A549 (cell line): Measurements from ENCODE around the gene CNIH2. TPM values are rescaled to one million over a fixed set of nuclear protein-coding genes. Genes with fewer than 3 reads are reported as not detected.

ENCODE experiments used
- ATAC-seq, 2 experiments: fragments of 200-7000 bp in 1 of 2; fragments of >200 bp in 1 of 2; cut with Nextera tagmentation in 1 of 2; cut with Tn5 transposase in 1 of 2; 3 replicates each; pipeline versions ENCODE4 v1.8.0 to v1.9.1; 2018 to 2020; ENCODE audit warnings: mild to moderate bottlenecking in 1 of 2, moderate library complexity in 1 of 2
- CTCF ChIA-PET: fragments of 300-600 bp; sonication (Branson Sonifier 250); formaldehyde crosslinking; extraction: SDS; loops from one replicate; lab custom pipeline; 2021; ENCODE audit warnings: antibody characterized with exemption, inconsistent platforms; lab: Yijun Ruan, JAX
- POLR2A ChIA-PET: fragments of 350-600 bp; formaldehyde crosslinking; extraction: SDS; loops from one replicate; lab custom pipeline; 2021; ENCODE audit warnings: antibody characterized with exemption, inconsistent platforms; lab: Yijun Ruan, JAX
- DNase-seq, 2 experiments: peaks; one replicate each; pipeline versions ENCODE4 v3.0.0 to v3.0.0-alpha.2; 2011 to 2016; ENCODE audit warnings: low read depth in 1 of 2, low spot score in 1 of 2
- FAIRE-seq: peaks from 2 replicates; lab custom pipeline; 2011; peaks lifted over from hg19 to GRCh38; lab: Jason Lieb, UNC
- H3K27ac ChIP-seq, 2 experiments: fragments of >200 bp; sonication (Bioruptor Twin); formaldehyde crosslinking; 3 replicates each; pipeline ENCODE4 v1.5.1; 2016 to 2017
- H3K4me1 ChIP-seq: fragments of >200 bp; sonication (Bioruptor Twin); formaldehyde crosslinking; 3 replicates; pipeline ENCODE4 v1.6.1; 2016
- H3K4me2 ChIP-seq: fragments of >200 bp; sonication (Bioruptor Twin); formaldehyde crosslinking; 3 replicates; pipeline ENCODE4 v1.6.1; 2016
- H3K4me3 ChIP-seq: fragments of >200 bp; sonication (Bioruptor Twin); formaldehyde crosslinking; 3 replicates; pipeline ENCODE4 v1.5.1; 2016
- H3K9me3 ChIP-seq: fragments of >200 bp; sonication (Bioruptor Twin); formaldehyde crosslinking; 3 replicates; pipeline ENCODE4 v1.6.1; 2016
- BHLHE40 ChIP-seq: IDR thresholded peaks from 2 replicates; pipeline ENCODE4 v1.6.1; 2012; ENCODE audit warnings: low read depth, low read length, inconsistent platforms
- CHD4 ChIP-seq: fragments of 200-600 bp; sonication (generic); IDR thresholded peaks from 2 replicates; pipeline ENCODE4 v1.6.1; 2016; ENCODE audit warnings: antibody characterized with exemption, mild to moderate bottlenecking, borderline replicate concordance
- EHMT2 ChIP-seq: fragments of 200-600 bp; sonication (generic); IDR thresholded peaks from 2 replicates; pipeline ENCODE4 v1.6.1; 2016; ENCODE audit warnings: antibody characterized with exemption, low read depth, mild to moderate bottlenecking, moderate library complexity
- EP300 ChIP-seq, 2 experiments: fragments of >200 bp; sonication (Bioruptor Twin); formaldehyde crosslinking; IDR thresholded peaks; 2 replicates in 1 of 2; 3 replicates in 1 of 2; pipeline ENCODE4 v1.6.1; 2016 to 2017
- FOSL2 ChIP-seq, 2 experiments: fragments of 450-650 bp in 1 of 2; fragments of >200 bp in 1 of 2; sonication (Bioruptor Twin) in 1 of 2; formaldehyde crosslinking; IDR thresholded peaks; 2 replicates each; pipeline versions ENCODE4 v1.5.0 to v1.6.1; 2016 to 2020; ENCODE audit warnings: mild to moderate bottlenecking in 1 of 2, moderate library complexity in 1 of 2
- HDAC2 ChIP-seq: fragments of 200-600 bp; sonication (generic); IDR thresholded peaks from 2 replicates; pipeline ENCODE4 v1.6.1; 2016
- KDM5A ChIP-seq: fragments of 200-600 bp; sonication (generic); IDR thresholded peaks from 2 replicates; pipeline ENCODE4 v1.6.1; 2016; ENCODE audit warnings: antibody characterized with exemption, mild to moderate bottlenecking
- MAFK ChIP-seq: fragments of 450-650 bp; IDR thresholded peaks from 2 replicates; pipeline ENCODE4 v1.6.1; 2014; ENCODE audit not compliant: partially characterized antibody
- PHF8 ChIP-seq: fragments of 200-600 bp; sonication (generic); IDR thresholded peaks from 2 replicates; pipeline ENCODE4 v1.6.1; 2016; ENCODE audit warnings: low read depth, mild to moderate bottlenecking, antibody characterized with exemption, moderate library complexity, borderline replicate concordance
- RCOR1 ChIP-seq: fragments of 150-350 bp; IDR thresholded peaks from 2 replicates; pipeline ENCODE4 v1.6.1; 2014; ENCODE audit warnings: antibody characterized with exemption, low read length, low read depth
- RNF2 ChIP-seq: fragments of 200-600 bp; sonication (generic); IDR thresholded peaks from 2 replicates; pipeline ENCODE4 v1.6.1; 2016; ENCODE audit warnings: low read depth, mild to moderate bottlenecking, antibody characterized with exemption, moderate library complexity, borderline replicate concordance
- SREBF2 ChIP-seq: fragments of 450-650 bp; IDR thresholded peaks from 2 replicates; pipeline ENCODE4 v1.6.1; 2014; ENCODE audit warnings: mild to moderate bottlenecking, moderate library complexity
- TP53 ChIP-seq: fragments of 250-450 bp; sonication (Bioruptor Pico); IDR thresholded peaks from 2 replicates; pipeline ENCODE4 v1.5.0; 2021; ENCODE audit warnings: mild to moderate bottlenecking, moderate library complexity
- WGBS: methylation state at CpG from one replicate; pipeline ENCODE4 v1.1.6; 2017; ENCODE audit errors: missing lambda C conversion rate; 5-methylcytosine and 5-hydroxymethylcytosine counted together
- polyA plus RNA-seq, 4 experiments: library from polyadenylated mRNA; depleted of rRNA in 3 of 4; stranded (reverse); fragments of >200 nt; fragmentation: RNase III in 1 of 4; extraction: RNeasy Plus Mini Kit Qiagen cat#74134 plus additional on column Dnase treatment in 1 of 4; gene quantifications; 2 replicates in 3 of 4; 3 replicates in 1 of 4; pipeline ENCODE4 v1.2.3, GENCODE V29; 2011 to 2017
- TF ChIP-seq, protein P1 (sequence below): fragments of 150-350 bp; IDR thresholded peaks from 2 replicates; pipeline ENCODE4 v1.6.1; 2014; ENCODE audit warnings: low read depth, mild to moderate bottlenecking, low read length
- TF ChIP-seq, protein P2 (sequence below): fragments of >200 bp; sonication (Bioruptor Twin); formaldehyde crosslinking; IDR thresholded peaks from 2 replicates; pipeline ENCODE4 v1.6.1; 2016
- TF ChIP-seq, protein P3 (sequence below): fragments of 450-650 bp; IDR thresholded peaks from 2 replicates; pipeline ENCODE4 v1.6.1; 2014; ENCODE audit warnings: antibody characterized with exemption
- TF ChIP-seq, protein P4 (sequence below): fragments of >200 bp; sonication (Bioruptor Twin); formaldehyde crosslinking; IDR thresholded peaks from 3 replicates; pipeline ENCODE4 v1.5.1; 2016
- TF ChIP-seq, protein P5 (sequence below): fragments of 250-450 bp; sonication (Bioruptor Pico); IDR thresholded peaks from 2 replicates; pipeline ENCODE4 v1.5.0; 2020; ENCODE audit warnings: low read depth, mild to moderate bottlenecking, moderate library complexity
- TF ChIP-seq, protein P6 (sequence below): fragments of 200-600 bp; sonication (generic); IDR thresholded peaks from 2 replicates; pipeline ENCODE4 v1.6.1; 2016; ENCODE audit warnings: antibody characterized with exemption, mild to moderate bottlenecking, moderate library complexity

CNIH2 gene
- polyA plus RNA-seq, 2 of the 4 experiments (the other 2 are of a cell fraction): 0.98 to 1.1 TPM

DNA sequence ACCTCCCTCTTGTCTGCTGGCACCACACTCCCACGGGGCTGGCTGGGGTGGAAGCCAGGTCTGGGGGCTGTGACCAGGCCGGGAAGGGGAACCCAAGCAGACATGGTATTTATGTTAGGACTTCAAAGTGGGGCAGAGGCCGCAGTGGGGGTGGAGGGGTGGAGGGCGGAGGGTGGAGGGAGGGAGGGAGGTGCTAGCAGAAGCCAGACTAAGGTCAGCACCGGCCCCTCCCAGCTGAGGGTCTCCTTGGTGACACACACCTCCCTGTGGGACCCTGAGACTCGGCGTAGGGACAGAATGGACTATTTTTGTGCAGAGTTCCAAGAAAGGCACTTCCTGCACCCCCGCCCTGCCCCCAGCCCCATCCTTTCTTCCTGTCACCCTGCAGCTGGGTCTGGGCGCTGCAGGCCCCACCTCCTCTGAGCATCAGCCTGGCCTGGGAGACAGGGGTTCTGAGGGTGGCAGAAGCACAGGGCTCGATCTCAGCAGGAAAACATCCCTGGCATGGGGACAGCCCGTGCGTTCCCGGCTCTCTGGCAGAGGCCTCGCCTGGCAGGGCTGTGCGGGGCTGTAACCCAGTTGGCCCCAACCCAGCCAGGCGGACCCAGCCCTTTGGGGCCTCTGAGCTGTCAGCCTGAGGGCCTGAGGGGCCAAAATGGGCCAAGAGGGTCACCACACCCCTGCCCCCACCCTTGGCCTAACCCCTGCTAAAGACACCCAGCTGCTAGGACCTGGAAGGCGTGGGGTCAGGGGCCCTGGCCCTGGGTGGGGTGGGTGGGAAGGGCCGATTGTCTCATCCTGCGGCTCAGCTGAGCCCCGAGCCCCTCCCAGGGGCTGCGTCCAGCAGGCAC, 48.5 kb downstream of the CNIH2 start:
- POLR2A ChIA-PET: interaction anchor here (0.8 to 1.3 kb wide), 2 partner anchors 9 to 14 kb away, joined by 3 to 11 read pairs; no protein-coding TSS in a partner anchor
- FAIRE-seq: no peak
- DNase-seq: no peak
- Histone ChIP-seq H3K4me1 (peaks cover 37% of the 10 kb centered on the region), H3K9me3 (no peaks in the 10 kb centered on the region), H3K27ac (peak overlapping the region; percentile 48 to 88), H3K4me3 (no peak overlapping the region), H3K4me2 (peak overlapping the region; percentile 50)
- TF ChIP-seq, protein P1, sequence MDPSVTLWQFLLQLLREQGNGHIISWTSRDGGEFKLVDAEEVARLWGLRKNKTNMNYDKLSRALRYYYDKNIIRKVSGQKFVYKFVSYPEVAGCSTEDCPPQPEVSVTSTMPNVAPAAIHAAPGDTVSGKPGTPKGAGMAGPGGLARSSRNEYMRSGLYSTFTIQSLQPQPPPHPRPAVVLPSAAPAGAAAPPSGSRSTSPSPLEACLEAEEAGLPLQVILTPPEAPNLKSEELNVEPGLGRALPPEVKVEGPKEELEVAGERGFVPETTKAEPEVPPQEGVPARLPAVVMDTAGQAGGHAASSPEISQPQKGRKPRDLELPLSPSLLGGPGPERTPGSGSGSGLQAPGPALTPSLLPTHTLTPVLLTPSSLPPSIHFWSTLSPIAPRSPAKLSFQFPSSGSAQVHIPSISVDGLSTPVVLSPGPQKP: no peak
- TF ChIP-seq, protein P2, sequence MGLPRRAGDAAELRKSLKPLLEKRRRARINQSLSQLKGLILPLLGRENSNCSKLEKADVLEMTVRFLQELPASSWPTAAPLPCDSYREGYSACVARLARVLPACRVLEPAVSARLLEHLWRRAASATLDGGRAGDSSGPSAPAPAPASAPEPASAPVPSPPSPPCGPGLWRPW: no peak
- TF ChIP-seq EP300 (IDR thresholded peaks at IDR 0.05): no peak
- ATAC-seq: peak; percentile 12 to 21; a peak in 3 of 6 replicates
- CTCF ChIA-PET: interaction anchor here (0.6 to 2.2 kb wide), 12 partner anchors 9 to 62 kb away, joined by 3 to 37 read pairs (median 4); partner anchors contain the start of genes BRMS1, CD248 and RIN1
- 62% methylated on average over 9 of the region's 21 CpGs for WGBS

DNA sequence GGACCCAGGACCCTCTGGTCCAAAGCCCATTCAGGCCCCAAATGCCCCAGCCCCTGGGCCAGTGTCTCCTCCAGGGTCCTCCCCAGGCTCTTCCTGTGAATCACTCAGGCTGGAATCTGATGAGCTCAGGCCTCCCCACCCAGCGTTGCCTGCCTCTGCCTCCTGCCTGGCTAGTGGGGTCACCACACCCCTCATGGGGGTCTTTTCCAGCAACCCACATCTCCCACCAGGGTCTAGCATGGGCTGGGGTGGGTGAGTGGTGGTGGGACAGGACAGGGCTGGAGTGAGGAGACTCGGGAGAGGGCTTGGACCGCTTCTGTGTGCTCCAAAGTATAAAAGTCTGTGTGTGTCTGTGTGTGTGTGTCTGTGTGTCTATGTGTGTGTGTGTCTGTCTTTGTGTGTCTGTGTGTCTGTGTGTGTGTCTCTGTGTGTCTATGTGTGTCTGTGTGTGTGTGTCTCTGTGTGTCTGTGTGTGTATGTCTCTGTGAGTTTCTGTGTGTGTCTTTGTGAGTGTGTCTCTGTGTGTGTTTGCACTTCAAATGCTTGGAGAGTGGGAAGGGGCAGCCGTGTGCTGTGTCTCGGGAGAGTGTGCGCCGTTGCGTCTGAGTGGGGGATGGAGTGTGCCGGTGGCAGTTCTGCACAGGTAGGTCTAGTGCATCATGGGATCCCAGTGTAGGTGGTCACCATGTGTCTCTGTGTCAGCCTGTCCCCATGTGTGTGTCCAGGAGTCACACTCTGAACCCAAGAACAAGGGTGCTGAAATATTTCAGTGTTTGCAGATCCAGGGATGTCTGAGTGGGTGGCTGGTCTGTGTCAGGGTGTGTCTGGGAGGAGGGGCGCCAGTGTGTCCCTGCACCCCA, 49.4 kb downstream of the CNIH2 start:
- H3K4me3 ChIP-seq: no peak overlapping the region
- no peaks in the 10 kb centered on the region for H3K9me3 ChIP-seq
- TF ChIP-seq PHF8: no peak
- no peak for TF ChIP-seq FOSL2 (IDR thresholded peaks at IDR 0.05)
- TF ChIP-seq FOSL2 (CRISPR knock-in tag; IDR thresholded peaks at IDR 0.05): 0 out of 2 replicates have a peak, but pooled peaks have one; percentile 4
- TF ChIP-seq, protein P3, sequence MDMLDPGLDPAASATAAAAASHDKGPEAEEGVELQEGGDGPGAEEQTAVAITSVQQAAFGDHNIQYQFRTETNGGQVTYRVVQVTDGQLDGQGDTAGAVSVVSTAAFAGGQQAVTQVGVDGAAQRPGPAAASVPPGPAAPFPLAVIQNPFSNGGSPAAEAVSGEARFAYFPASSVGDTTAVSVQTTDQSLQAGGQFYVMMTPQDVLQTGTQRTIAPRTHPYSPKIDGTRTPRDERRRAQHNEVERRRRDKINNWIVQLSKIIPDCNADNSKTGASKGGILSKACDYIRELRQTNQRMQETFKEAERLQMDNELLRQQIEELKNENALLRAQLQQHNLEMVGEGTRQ: no peak
- TF ChIP-seq, all 56 proteins: peak for 1
- FAIRE-seq: peak; percentile 23
- Histone ChIP-seq H3K27ac (peak overlapping the region; percentile 48 to 88), H3K4me2 (peak overlapping the region; percentile 50), H3K4me1 (peaks cover 37% of the 10 kb centered on the region)
- ChIA-PET CTCF (interaction anchor here (0.6 to 2.2 kb wide), 12 partner anchors 9 to 61 kb away, joined by 3 to 37 read pairs (median 4); partner anchors contain the start of genes BRMS1, CD248 and RIN1), POLR2A (interaction anchor here (1.3 kb wide), 1 partner anchor 15 kb away, joined by 11 read pairs; no protein-coding TSS in a partner anchor)
- ATAC-seq: peak; percentile 17 to 58; a peak in 3 of 6 replicates
- 84% methylated on average over 9 of the region's 10 CpGs for WGBS
- no peak for DNase-seq

DNA sequence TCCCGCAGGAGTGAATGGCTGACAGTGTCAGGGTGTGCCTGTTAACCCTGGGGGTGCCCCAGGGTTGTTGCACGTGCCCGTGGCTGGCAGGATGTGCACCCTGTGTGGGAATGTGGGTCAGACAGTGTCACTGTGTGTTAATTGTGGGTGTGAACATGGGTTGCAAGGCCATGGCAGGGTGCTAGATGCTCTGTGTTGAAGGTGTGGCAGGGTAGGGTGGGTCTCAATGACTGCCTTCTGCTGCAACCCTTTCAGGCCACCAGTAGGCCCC, 50.0 kb downstream of the CNIH2 start:
- CTCF ChIA-PET: interaction anchor here (2.2 kb wide), 1 partner anchor 15 kb away, joined by 37 read pairs; no protein-coding TSS in a partner anchor
- H3K4me2 ChIP-seq: peak overlapping the region; percentile 50
- TF ChIP-seq PHF8 (no peak), EHMT2 (no peak), SREBF2 (no peak), RNF2 (no peak), BHLHE40 (no peak), HDAC2 (no peak), TP53 (CRISPR knock-in tag) (no peak), MAFK (no peak), KDM5A (no peak), RCOR1 (no peak), CHD4 (no peak)
- TF ChIP-seq, protein P4, sequence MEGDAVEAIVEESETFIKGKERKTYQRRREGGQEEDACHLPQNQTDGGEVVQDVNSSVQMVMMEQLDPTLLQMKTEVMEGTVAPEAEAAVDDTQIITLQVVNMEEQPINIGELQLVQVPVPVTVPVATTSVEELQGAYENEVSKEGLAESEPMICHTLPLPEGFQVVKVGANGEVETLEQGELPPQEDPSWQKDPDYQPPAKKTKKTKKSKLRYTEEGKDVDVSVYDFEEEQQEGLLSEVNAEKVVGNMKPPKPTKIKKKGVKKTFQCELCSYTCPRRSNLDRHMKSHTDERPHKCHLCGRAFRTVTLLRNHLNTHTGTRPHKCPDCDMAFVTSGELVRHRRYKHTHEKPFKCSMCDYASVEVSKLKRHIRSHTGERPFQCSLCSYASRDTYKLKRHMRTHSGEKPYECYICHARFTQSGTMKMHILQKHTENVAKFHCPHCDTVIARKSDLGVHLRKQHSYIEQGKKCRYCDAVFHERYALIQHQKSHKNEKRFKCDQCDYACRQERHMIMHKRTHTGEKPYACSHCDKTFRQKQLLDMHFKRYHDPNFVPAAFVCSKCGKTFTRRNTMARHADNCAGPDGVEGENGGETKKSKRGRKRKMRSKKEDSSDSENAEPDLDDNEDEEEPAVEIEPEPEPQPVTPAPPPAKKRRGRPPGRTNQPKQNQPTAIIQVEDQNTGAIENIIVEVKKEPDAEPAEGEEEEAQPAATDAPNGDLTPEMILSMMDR: no peak
- TF ChIP-seq, protein P5, sequence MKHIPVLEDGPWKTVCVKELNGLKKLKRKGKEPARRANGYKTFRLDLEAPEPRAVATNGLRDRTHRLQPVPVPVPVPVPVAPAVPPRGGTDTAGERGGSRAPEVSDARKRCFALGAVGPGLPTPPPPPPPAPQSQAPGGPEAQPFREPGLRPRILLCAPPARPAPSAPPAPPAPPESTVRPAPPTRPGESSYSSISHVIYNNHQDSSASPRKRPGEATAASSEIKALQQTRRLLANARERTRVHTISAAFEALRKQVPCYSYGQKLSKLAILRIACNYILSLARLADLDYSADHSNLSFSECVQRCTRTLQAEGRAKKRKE (CRISPR knock-in tag): no peak
- TF ChIP-seq, protein P6, sequence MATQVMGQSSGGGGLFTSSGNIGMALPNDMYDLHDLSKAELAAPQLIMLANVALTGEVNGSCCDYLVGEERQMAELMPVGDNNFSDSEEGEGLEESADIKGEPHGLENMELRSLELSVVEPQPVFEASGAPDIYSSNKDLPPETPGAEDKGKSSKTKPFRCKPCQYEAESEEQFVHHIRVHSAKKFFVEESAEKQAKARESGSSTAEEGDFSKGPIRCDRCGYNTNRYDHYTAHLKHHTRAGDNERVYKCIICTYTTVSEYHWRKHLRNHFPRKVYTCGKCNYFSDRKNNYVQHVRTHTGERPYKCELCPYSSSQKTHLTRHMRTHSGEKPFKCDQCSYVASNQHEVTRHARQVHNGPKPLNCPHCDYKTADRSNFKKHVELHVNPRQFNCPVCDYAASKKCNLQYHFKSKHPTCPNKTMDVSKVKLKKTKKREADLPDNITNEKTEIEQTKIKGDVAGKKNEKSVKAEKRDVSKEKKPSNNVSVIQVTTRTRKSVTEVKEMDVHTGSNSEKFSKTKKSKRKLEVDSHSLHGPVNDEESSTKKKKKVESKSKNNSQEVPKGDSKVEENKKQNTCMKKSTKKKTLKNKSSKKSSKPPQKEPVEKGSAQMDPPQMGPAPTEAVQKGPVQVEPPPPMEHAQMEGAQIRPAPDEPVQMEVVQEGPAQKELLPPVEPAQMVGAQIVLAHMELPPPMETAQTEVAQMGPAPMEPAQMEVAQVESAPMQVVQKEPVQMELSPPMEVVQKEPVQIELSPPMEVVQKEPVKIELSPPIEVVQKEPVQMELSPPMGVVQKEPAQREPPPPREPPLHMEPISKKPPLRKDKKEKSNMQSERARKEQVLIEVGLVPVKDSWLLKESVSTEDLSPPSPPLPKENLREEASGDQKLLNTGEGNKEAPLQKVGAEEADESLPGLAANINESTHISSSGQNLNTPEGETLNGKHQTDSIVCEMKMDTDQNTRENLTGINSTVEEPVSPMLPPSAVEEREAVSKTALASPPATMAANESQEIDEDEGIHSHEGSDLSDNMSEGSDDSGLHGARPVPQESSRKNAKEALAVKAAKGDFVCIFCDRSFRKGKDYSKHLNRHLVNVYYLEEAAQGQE: no peak

More for the DNA sequence above, 50.0 kb downstream of the CNIH2 start:
- POLR2A ChIA-PET: no interaction called here
- Histone ChIP-seq H3K4me3 (no peak overlapping the region), H3K4me1 (peaks cover 37% of the 10 kb centered on the region), H3K27ac (peak overlapping the region; percentile 48 to 88; a peak in 5 of 6 replicates), H3K9me3 (no peaks in the 10 kb centered on the region)
- no peak for DNase-seq
- no peak for FAIRE-seq
- peak; percentile 8 to 42; a peak in 5 of 6 replicates for ATAC-seq
- 81% methylated on average over 3 of the region's 3 CpGs for WGBS
